Measurements from ENCODE around the gene RNH1.

DNA sequence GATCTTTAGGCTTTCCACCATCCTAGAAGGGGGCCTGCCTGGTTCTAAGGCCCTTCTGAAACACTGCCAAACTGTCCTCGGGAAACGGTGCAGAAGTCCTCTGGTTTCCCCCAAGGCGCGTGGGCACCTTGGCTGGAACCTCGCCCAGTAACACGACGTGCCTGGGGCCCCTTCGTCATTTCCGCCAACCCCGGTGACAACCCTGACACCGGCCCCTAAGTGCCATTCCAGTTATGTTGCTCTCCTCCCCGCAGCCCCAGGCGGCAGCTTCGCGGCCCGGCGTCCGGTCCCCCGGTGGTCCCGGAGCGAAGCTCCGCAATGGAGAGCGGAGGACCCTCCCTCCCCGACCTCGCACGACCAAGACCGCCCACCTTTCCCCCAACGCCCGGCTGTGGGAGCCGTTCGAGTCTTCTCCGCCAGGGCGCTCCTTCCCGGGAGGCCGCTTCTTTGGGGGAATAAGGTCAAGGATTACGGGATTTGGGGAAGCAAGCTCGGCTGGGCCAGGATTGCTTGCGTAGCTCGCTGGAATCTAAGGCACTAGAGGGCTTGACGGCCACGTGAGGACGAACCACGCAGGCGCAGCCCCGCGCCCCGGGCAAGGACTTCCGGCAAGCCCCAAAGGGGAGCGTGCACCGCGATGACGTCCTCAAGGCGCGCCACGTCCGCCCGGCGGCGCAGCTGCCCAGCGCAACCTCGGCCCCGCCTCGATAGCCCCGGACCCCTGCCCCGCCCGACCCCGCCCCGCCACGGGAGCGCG, 626 bp downstream of the RNH1 start:
- TF ChIP-seq EZH2phosphoT487 (IDR thresholded peaks at IDR 0.05; ENCODE audit: borderline replicate concordance, low read length) = no peak
- TF ChIP-seq, protein P1, sequence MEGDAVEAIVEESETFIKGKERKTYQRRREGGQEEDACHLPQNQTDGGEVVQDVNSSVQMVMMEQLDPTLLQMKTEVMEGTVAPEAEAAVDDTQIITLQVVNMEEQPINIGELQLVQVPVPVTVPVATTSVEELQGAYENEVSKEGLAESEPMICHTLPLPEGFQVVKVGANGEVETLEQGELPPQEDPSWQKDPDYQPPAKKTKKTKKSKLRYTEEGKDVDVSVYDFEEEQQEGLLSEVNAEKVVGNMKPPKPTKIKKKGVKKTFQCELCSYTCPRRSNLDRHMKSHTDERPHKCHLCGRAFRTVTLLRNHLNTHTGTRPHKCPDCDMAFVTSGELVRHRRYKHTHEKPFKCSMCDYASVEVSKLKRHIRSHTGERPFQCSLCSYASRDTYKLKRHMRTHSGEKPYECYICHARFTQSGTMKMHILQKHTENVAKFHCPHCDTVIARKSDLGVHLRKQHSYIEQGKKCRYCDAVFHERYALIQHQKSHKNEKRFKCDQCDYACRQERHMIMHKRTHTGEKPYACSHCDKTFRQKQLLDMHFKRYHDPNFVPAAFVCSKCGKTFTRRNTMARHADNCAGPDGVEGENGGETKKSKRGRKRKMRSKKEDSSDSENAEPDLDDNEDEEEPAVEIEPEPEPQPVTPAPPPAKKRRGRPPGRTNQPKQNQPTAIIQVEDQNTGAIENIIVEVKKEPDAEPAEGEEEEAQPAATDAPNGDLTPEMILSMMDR (IDR thresholded peaks at IDR 0.05; ENCODE audit: low read depth, low read length, poor library complexity, severe bottlenecking) = no peak
